Stimulated activated CD4-positive, alpha-beta T cell treated with anti-CD3 and anti-CD28 coated beads, Interleukin-1b, Interleukin-23, amount 100 ng/mL, for 48 hours (primary cell): ENCODE results near the gene SERGEF.

Source experiments
- DNase-seq: peaks from one replicate; pipeline ENCODE4 v3.0.0-alpha.2; 2020

Gene SERGEF

GRCh38 chr11:17779861-17780594 is 232.8 kb downstream of the SERGEF start:
- DNase-seq: no peak

GRCh38 chr11:17778956-17779860 is 233.6 kb downstream of the SERGEF start:
- no peak for DNase-seq

- DNase-seq: no peak
Observed at GRCh38 chr11:17778352-17778751, 234.5 kb downstream of the SERGEF start.

- DNase-seq: no peak
Observed at GRCh38 chr11:17777738-17778091, 235.1 kb downstream of the SERGEF start.

- no peak for DNase-seq
Observed at GRCh38 chr11:17777086-17777737, 235.6 kb downstream of the SERGEF start.

- DNase-seq: no peak
Observed at GRCh38 chr11:17776212-17776875, 236.5 kb downstream of the SERGEF start.

- no peak for DNase-seq
Observed at GRCh38 chr11:17775507-17776211, 237.2 kb downstream of the SERGEF start.

GRCh38 chr11:17775035-17775348 is 237.9 kb downstream of the SERGEF start:
- DNase-seq: no peak

- no peak for DNase-seq
Observed at GRCh38 chr11:17774232-17775034, 238.4 kb downstream of the SERGEF start.

- no peak for DNase-seq
Observed at GRCh38 chr11:17773674-17774073, 239.2 kb downstream of the SERGEF start.

GRCh38 chr11:17772704-17773600 is 239.9 kb downstream of the SERGEF start:
- DNase-seq: no peak

- no peak for DNase-seq
Observed at GRCh38 chr11:17771841-17772401, 240.9 kb downstream of the SERGEF start.

GRCh38 chr11:17771415-17771814 is 241.4 kb downstream of the SERGEF start:
- no peak for DNase-seq

- DNase-seq: no peak
Observed at GRCh38 chr11:17770917-17771316, 241.9 kb downstream of the SERGEF start.

GRCh38 chr11:17770048-17770652 is 242.7 kb downstream of the SERGEF start:
- DNase-seq: no peak

GRCh38 chr11:17769218-17769617 is 243.6 kb downstream of the SERGEF start:
- no peak for DNase-seq

- no peak for DNase-seq
Observed at GRCh38 chr11:17768547-17768946, 244.3 kb downstream of the SERGEF start.

- no peak for DNase-seq
Observed at GRCh38 chr11:17767914-17768313, 244.9 kb downstream of the SERGEF start.

- DNase-seq: no peak
Observed at GRCh38 chr11:17767301-17767885, 245.5 kb downstream of the SERGEF start.
